Fibroblast of lung (primary cell): ENCODE measurements around the gene NAP1L1.

Experiments used
- CTCF ChIP-seq, 2 donors: IDR thresholded peaks in 1 of 2; conservative IDR thresholded peaks in 1 of 2; 1 replicate in 1 of 2; 2 replicates in 1 of 2; pipeline ENCODE4 v1.5.1; 2011 to 2012; ENCODE audit warnings: low read length in 2 of 2, control low read depth in 1 of 2, inconsistent platforms in 1 of 2, low read depth in 1 of 2, mild to moderate bottlenecking in 1 of 2
- EZH2 ChIP-seq: IDR thresholded peaks from 2 replicates; pipeline ENCODE4 v1.5.1; 2012; ENCODE audit warnings: low read length, control low read depth, mild to moderate bottlenecking; ENCODE audit errors: missing control alignments

- TF ChIP-seq CTCF (conservative IDR thresholded peaks at IDR 0.05 in 1 of 2, IDR thresholded peaks at IDR 0.05 in 1 of 2; ENCODE audit: low read depth in 1 of 2, low read length in 2 of 2) (no peak), EZH2 (no peak)
These were observed 58.6 kb downstream of the NAP1L1 start for GRCh38 chr12:76025601-76026575.
